Thyroid gland (tissue), 4 donors: ENCODE results near the gene IKZF1.

ENCODE experiments used
- CTCF ChIP-seq, 6 experiments: fragments of 200-600 bp in 3 of 6; fragments of 450-650 bp in 3 of 6; sonication (generic) in 3 of 6; IDR thresholded peaks; one replicate each; pipeline ENCODE4 v1.5.1; 2016 to 2019; ENCODE audit warnings: antibody characterized with exemption in 6 of 6, mild to moderate bottlenecking in 2 of 6, inconsistent platforms in 1 of 6, moderate library complexity in 1 of 6
- POLR2A ChIP-seq, 2 donors: fragments of 450-650 bp; IDR thresholded peaks; one replicate each; pipeline ENCODE4 v1.6.1; 2017; ENCODE audit warnings: antibody characterized with exemption in 2 of 2, mild to moderate bottlenecking in 2 of 2, moderate library complexity in 1 of 2

DNA sequence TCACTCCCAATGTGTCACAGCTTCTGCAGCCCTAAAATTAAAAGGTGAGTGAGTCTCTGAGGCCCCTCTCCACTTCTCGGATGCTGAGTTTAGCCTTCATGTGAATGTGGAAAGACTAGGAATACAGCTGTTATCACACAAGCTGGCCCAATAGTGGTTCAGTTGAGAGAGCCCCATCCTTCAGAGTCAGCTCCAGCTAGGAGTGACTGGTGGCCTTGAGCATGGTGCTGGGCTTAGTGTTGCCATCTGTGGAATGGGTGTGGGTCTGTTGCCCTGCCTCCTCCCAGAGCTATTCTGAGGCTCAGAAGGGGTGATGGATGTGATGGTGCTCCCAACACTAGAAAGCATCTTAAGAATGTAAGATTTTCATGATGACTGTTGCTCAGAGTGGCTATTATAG lies 89.8 kb downstream of the IKZF1 start:
- no peak for TF ChIP-seq CTCF (IDR thresholded peaks at IDR 0.05)
- no peak for TF ChIP-seq POLR2A (IDR thresholded peaks at IDR 0.05)
